ENCODE results near the gene ZNF77.
A peak's percentile ranks its signal among the peaks of the same experiment; 100 is the strongest.
"Not testable (repeated sequence)": the region's sequence is repeated elsewhere in the genome, so short reads cannot be mapped to it uniquely, and the experiment has no call there.

Gene ZNF77

GRCh38 chr19:2944775-2945574 lies at the start of gene ZNF77:
Gene ZNF77 (minus strand): TSS chr19:2944971. CDS start chr19:2944840, 131 bp downstream.
- DNase-seq, result peak; percentile 72 to 94

GRCh38 chr19:2993579-2993978 lies 48.8 kb upstream of the ZNF77 start:
- DNase-seq, result no peak

- no peak for DNase-seq
These were observed 48.2 kb upstream of the ZNF77 start for GRCh38 chr19:2992958-2993357.

- DNase-seq, result not testable (repeated sequence)
These were observed 47.6 kb upstream of the ZNF77 start for GRCh38 chr19:2992333-2992732.

GRCh38 chr19:2989236-2989946 lies 44.6 kb upstream of the ZNF77 start:
- DNase-seq, result no peak

- DNase-seq, result no peak
These were observed 43.8 kb upstream of the ZNF77 start for GRCh38 chr19:2988568-2988967.

GRCh38 chr19:2987797-2988196 lies 43.0 kb upstream of the ZNF77 start:
- no peak for DNase-seq

- no peak for DNase-seq
These were observed 42.3 kb upstream of the ZNF77 start for GRCh38 chr19:2986951-2987524.

- DNase-seq, result no peak
These were observed 39.4 kb upstream of the ZNF77 start for GRCh38 chr19:2984215-2984528.

GRCh38 chr19:2983351-2984214 lies 38.8 kb upstream of the ZNF77 start:
- no peak for DNase-seq

GRCh38 chr19:2982983-2983350 lies 38.2 kb upstream of the ZNF77 start:
- DNase-seq, result no peak

- DNase-seq, result no peak
These were observed 37.8 kb upstream of the ZNF77 start for GRCh38 chr19:2982561-2982960.

GRCh38 chr19:2981898-2982297 lies 37.1 kb upstream of the ZNF77 start:
- DNase-seq, result no peak

- no peak for DNase-seq
These were observed 34.0 kb upstream of the ZNF77 start for GRCh38 chr19:2978772-2979171.

- no peak for DNase-seq
These were observed 33.5 kb upstream of the ZNF77 start for GRCh38 chr19:2978166-2978767.

- DNase-seq, result no peak
These were observed 33.0 kb upstream of the ZNF77 start for GRCh38 chr19:2977746-2978138.

GRCh38 chr19:2977001-2977745 lies 32.4 kb upstream of the ZNF77 start, which contains the start of gene TLE6:
Gene TLE6 (plus strand): TSS chr19:2977564. CDS start chr19:2978234, 670 bp downstream.
- DNase-seq, result peak in 1 of 2 experiments; percentile 80

GRCh38 chr19:2976609-2977000 lies 31.8 kb upstream of the ZNF77 start:
- DNase-seq, result no peak

- no peak for DNase-seq
These were observed 29.7 kb upstream of the ZNF77 start for GRCh38 chr19:2974342-2975041.

- no peak for DNase-seq
These were observed 28.5 kb upstream of the ZNF77 start for GRCh38 chr19:2973229-2973628.

- no peak for DNase-seq
These were observed 25.5 kb upstream of the ZNF77 start for GRCh38 chr19:2970201-2970835.
